GM13977 (cell line): ENCODE measurements around the gene DGKI.

Source experiments
- DNase-seq: peaks from one replicate; pipeline ENCODE4 v3.0.0; 2012; ENCODE audit warnings: low spot score
- CTCF ChIP-seq: IDR thresholded peaks from 2 replicates; pipeline ENCODE4 v1.5.1; 2012; ENCODE audit warnings: mild to moderate bottlenecking, control low read depth; ENCODE audit not compliant: insufficient read depth; ENCODE audit errors: extremely low read depth, missing control alignments
- in situ Hi-C: fragments of 300-500 bp; cut with MboI; formaldehyde crosslinking; loops from one replicate; pipeline ENCODE4 v1.12.0; 2022; ENCODE audit warnings: low sequenced_read_pairs, low pct_unique_long_range_greater_than_20kb, mixed read lengths, inconsistent platforms; ENCODE audit not compliant: unreplicated experiment

Gene DGKI

GRCh38 chr7:137563981-137564380 lies 282.8 kb downstream of the DGKI start:
- in situ Hi-C loops: no loop called here
- TF ChIP-seq CTCF: no peak
- no peak for DNase-seq

GRCh38 chr7:137547485-137547884 lies 299.3 kb downstream of the DGKI start:
- no peak for DNase-seq
- no peak for TF ChIP-seq CTCF
- in situ Hi-C loops: no loop called here

GRCh38 chr7:137546671-137547070 lies 300.1 kb downstream of the DGKI start:
- DNase-seq: no peak
- in situ Hi-C loops: no loop called here

GRCh38 chr7:137546009-137546408 lies 300.8 kb downstream of the DGKI start:
- in situ Hi-C loops: no loop called here

More at GRCh38 chr7:137546671-137547070, 300.1 kb downstream of the DGKI start:
- no peak for TF ChIP-seq CTCF

GRCh38 chr7:137545059-137545716 lies 301.6 kb downstream of the DGKI start:
- DNase-seq: no peak
- in situ Hi-C loops: no loop called here

More at GRCh38 chr7:137546009-137546408, 300.8 kb downstream of the DGKI start:
- TF ChIP-seq CTCF: no peak
- DNase-seq: no peak

GRCh38 chr7:137544453-137545058 lies 302.2 kb downstream of the DGKI start:
- TF ChIP-seq CTCF: no peak
- in situ Hi-C loops: no loop called here
- no peak for DNase-seq

More at GRCh38 chr7:137545059-137545716, 301.6 kb downstream of the DGKI start:
- no peak for TF ChIP-seq CTCF
